H9 (cell line): ENCODE measurements around the gene ADTRP. TPM values are rescaled to one million over a fixed set of nuclear protein-coding genes. Genes with fewer than 3 reads are reported as not detected.

Experiments used
- DNase-seq: peaks from one replicate; pipeline ENCODE4 v3.0.0-alpha.2; 2017
- H2AFZ ChIP-seq: one replicate; pipeline ENCODE4 v1.6.1; 2013; ENCODE audit warnings: mild to moderate bottlenecking, low read length, control low read depth, moderate library complexity
- H2AK5ac ChIP-seq: 2 replicates; pipeline ENCODE4 v1.6.1; 2013; ENCODE audit warnings: low read length, control low read depth, mixed read lengths; ENCODE audit not compliant: insufficient read length
- H2BK120ac ChIP-seq: one replicate; pipeline ENCODE4 v1.6.1; 2013; ENCODE audit warnings: low read depth, mild to moderate bottlenecking, low read length, control low read depth, inconsistent platforms; ENCODE audit not compliant: poor library complexity, severe bottlenecking
- H2BK12ac ChIP-seq: 2 replicates; pipeline ENCODE4 v1.6.1; 2013; ENCODE audit warnings: low read length, control low read depth, mixed read lengths, low read depth; ENCODE audit not compliant: insufficient read length
- H2BK15ac ChIP-seq: 2 replicates; pipeline ENCODE4 v1.6.1; 2013; ENCODE audit warnings: low read depth, low read length, control low read depth
- H2BK20ac ChIP-seq: one replicate; pipeline ENCODE4 v1.6.1; 2013; ENCODE audit warnings: low read depth, mild to moderate bottlenecking, low read length, control low read depth, inconsistent platforms; ENCODE audit not compliant: poor library complexity, severe bottlenecking
- H2BK5ac ChIP-seq: 2 replicates; pipeline ENCODE4 v1.6.1; 2013; ENCODE audit warnings: low read length, control low read depth, mixed read lengths; ENCODE audit not compliant: insufficient read length
- H3K14ac ChIP-seq: 2 replicates; pipeline ENCODE4 v1.6.1; 2013; ENCODE audit warnings: low read length, control low read depth; ENCODE audit not compliant: insufficient read depth
- H3K18ac ChIP-seq: 2 replicates; pipeline ENCODE4 v1.6.1; 2013; ENCODE audit warnings: low read depth, mild to moderate bottlenecking, mixed read lengths, low read length, control low read depth; ENCODE audit not compliant: insufficient read length
- H3K23ac ChIP-seq: 2 replicates; pipeline ENCODE4 v1.6.1; 2013; ENCODE audit warnings: low read length, control low read depth, mixed read lengths, low read depth; ENCODE audit not compliant: insufficient read length
- H3K23me2 ChIP-seq: 2 replicates; pipeline ENCODE4 v1.6.1; 2013; ENCODE audit warnings: low read depth, mild to moderate bottlenecking, mixed read lengths, low read length, control low read depth; ENCODE audit not compliant: insufficient read length, poor library complexity, severe bottlenecking
- H3K27ac ChIP-seq: 2 replicates; pipeline ENCODE4 v1.5.1; 2013; ENCODE audit warnings: low read length, control low read depth, mixed read lengths, low read depth; ENCODE audit not compliant: insufficient read length
- H3K27me3 ChIP-seq: 2 replicates; pipeline ENCODE4 v1.6.1; 2013; ENCODE audit warnings: low read length, control low read depth, inconsistent platforms; ENCODE audit not compliant: insufficient read depth
- H3K4ac ChIP-seq: 2 replicates; pipeline ENCODE4 v1.6.1; 2013; ENCODE audit warnings: low read depth, mild to moderate bottlenecking, control low read depth, inconsistent platforms, low read length, moderate library complexity
- H3K4me1 ChIP-seq: 2 replicates; pipeline ENCODE4 v1.6.1; 2013; ENCODE audit warnings: low read length, control low read depth, inconsistent platforms; ENCODE audit not compliant: insufficient read depth
- H3K4me2 ChIP-seq: 2 replicates; pipeline ENCODE4 v1.6.1; 2013; ENCODE audit warnings: low read length, control low read depth, mixed read lengths; ENCODE audit not compliant: insufficient read length, insufficient read depth
- H3K56ac ChIP-seq: 2 replicates; pipeline ENCODE4 v1.6.1; 2013; ENCODE audit warnings: low read depth, mild to moderate bottlenecking, mixed read lengths, low read length, control low read depth; ENCODE audit not compliant: insufficient read length
- H3K79me1 ChIP-seq: 2 replicates; pipeline ENCODE4 v1.6.1; 2013; ENCODE audit warnings: low read depth, mild to moderate bottlenecking, moderate library complexity, low read length, control low read depth, inconsistent platforms; ENCODE audit not compliant: insufficient read depth, poor library complexity, severe bottlenecking
- H3K79me2 ChIP-seq: 2 replicates; pipeline ENCODE4 v1.6.1; 2013; ENCODE audit warnings: low read length, control low read depth, inconsistent platforms; ENCODE audit not compliant: insufficient read depth
- H3K9ac ChIP-seq: 2 replicates; pipeline ENCODE4 v1.6.1; 2013; ENCODE audit warnings: low read length, control low read depth, mixed read lengths; ENCODE audit not compliant: insufficient read length; ENCODE audit errors: extremely low read depth
- H3K9me3 ChIP-seq: one replicate; pipeline ENCODE4 v1.6.1; 2013; ENCODE audit warnings: low read depth, low read length, inconsistent platforms; ENCODE audit not compliant: control insufficient read depth
- H3T11ph ChIP-seq: one replicate; pipeline ENCODE4 v1.6.1; 2013; ENCODE audit warnings: mild to moderate bottlenecking, low read length, control low read depth, inconsistent platforms
- H4K20me1 ChIP-seq: one replicate; pipeline ENCODE4 v1.6.1; 2013; ENCODE audit not compliant: control insufficient read depth, insufficient read length, insufficient read depth
- H4K5ac ChIP-seq: 2 replicates; pipeline ENCODE4 v1.6.1; 2013; ENCODE audit warnings: low read depth, mild to moderate bottlenecking, mixed read lengths, low read length, control low read depth; ENCODE audit not compliant: insufficient read length
- H4K8ac ChIP-seq: replicated peaks from 2 replicates; pipeline ENCODE4 v1.6.1; 2013; ENCODE audit warnings: low read length, control low read depth, mixed read lengths, low read depth; ENCODE audit not compliant: insufficient read length
- H4K91ac ChIP-seq: 2 replicates; pipeline ENCODE4 v1.6.1; 2013; ENCODE audit warnings: low read depth, mild to moderate bottlenecking, moderate library complexity, mixed read lengths, low read length, control low read depth; ENCODE audit not compliant: insufficient read length
- H3K27ac Mint-ChIP-seq, 3 experiments: 2 replicates in 2 of 3; 3 replicates in 1 of 3; pipeline ENCODE4 v1.8.0; 2020 to 2021; ENCODE audit warnings: mixed read lengths in 3 of 3, mild to moderate bottlenecking in 1 of 3, moderate library complexity in 1 of 3
- H3K27me3 Mint-ChIP-seq: 2 replicates; pipeline ENCODE4 v1.8.0; 2021; ENCODE audit warnings: low read depth, mild to moderate bottlenecking, moderate library complexity, mixed read lengths
- H3K36me3 Mint-ChIP-seq, 3 experiments: 2 replicates in 2 of 3; 3 replicates in 1 of 3; pipeline ENCODE4 v1.8.0; 2020 to 2021; ENCODE audit warnings: low read depth in 3 of 3, mixed read lengths in 3 of 3; ENCODE audit not compliant: insufficient read depth in 1 of 3
- H3K4me1 Mint-ChIP-seq, 2 experiments: 2 replicates each; pipeline ENCODE4 v1.8.0; 2020; ENCODE audit warnings: mixed read lengths in 2 of 2
- H3K4me3 Mint-ChIP-seq, 2 experiments: 2 replicates in 1 of 2; 3 replicates in 1 of 2; pipeline ENCODE4 v1.8.0; 2020 to 2021; ENCODE audit warnings: mild to moderate bottlenecking in 2 of 2, mixed read lengths in 2 of 2, moderate library complexity in 1 of 2
- H3K9me3 Mint-ChIP-seq, 2 experiments: 2 replicates in 1 of 2; 3 replicates in 1 of 2; pipeline ENCODE4 v1.8.0; 2020; ENCODE audit warnings: mild to moderate bottlenecking in 2 of 2, mixed read lengths in 2 of 2, moderate library complexity in 1 of 2
- CTCF ChIP-seq: fragments of 200-600 bp; sonication (generic); conservative IDR thresholded peaks from 3 replicates; pipeline ENCODE4 v1.8.0; 2021; ENCODE audit warnings: antibody characterized with exemption, mild to moderate bottlenecking
- WGBS: extraction: QIAGEN DNeasy Blood & Tissue Kit; methylation state at CpG from one replicate; pipeline ENCODE4 v1.1.7; 2013; ENCODE audit warnings: missing lambda C conversion rate, low lambda C conversion rate, mixed read lengths; ENCODE audit not compliant: insufficient read length; ENCODE audit errors: extremely low coverage; 5-methylcytosine and 5-hydroxymethylcytosine counted together
- total RNA-seq: library from RNA; stranded (reverse); gene quantifications from 2 replicates; pipeline ENCODE4 v1.2.1, GENCODE V29; 2021

Gene ADTRP
- total RNA-seq, 1 experiment from 2014 or later = not detected

DNA sequence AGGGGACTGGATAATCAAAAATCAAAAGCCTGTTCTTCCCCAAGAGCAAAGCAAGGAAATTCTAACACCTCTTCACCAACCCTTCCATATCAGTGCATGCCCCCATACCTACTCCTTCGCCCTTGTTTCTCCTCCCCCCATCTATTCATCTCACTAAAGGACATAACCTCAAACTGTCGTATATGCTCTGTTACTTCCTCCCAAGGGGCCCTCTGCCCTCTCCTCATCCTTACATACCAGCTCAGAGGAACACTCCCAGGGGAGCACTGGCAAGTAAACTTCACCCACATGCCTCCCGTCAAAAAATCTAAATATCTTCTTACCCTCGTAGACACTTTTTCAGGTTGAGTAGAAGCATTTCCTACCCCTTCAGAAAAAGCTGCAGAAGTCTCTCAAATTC lies 9.4 kb upstream of the ADTRP start:
- Mint-ChIP-seq H3K4me1 (peaks cover 5 to 10% of the 10 kb centered on the region in 2 experiments), H3K4me3 (no peak overlapping the region), H3K27ac (no peak overlapping the region), H3K9me3 (peaks cover 2 to 7% of the 10 kb centered on the region in 2 experiments; a peak in 3 of 5 replicates), H3K27me3 (no peaks in the 10 kb centered on the region; the same call in 1 of the 2 replicates), H3K36me3 (peaks cover 0 to 5% (median 0%) of the 10 kb centered on the region in 3 experiments; a peak in 2 of 7 replicates)
- H2BK15ac ChIP-seq = no peak overlapping the region
- H4K5ac ChIP-seq = no peak overlapping the region
- no peak overlapping the region for H3K9ac ChIP-seq
- no peak overlapping the region for H3K27ac ChIP-seq
- H2BK20ac ChIP-seq = no peak overlapping the region
- H3K9me3 ChIP-seq = no peaks in the 10 kb centered on the region
- no peaks in the 10 kb centered on the region for H3K79me1 ChIP-seq
- no peak overlapping the region for H2AK5ac ChIP-seq
- H2AFZ ChIP-seq = no peak overlapping the region
- no peak overlapping the region for H3T11ph ChIP-seq
- no CpG with 5 or more reads among the region's 4 CpGs for WGBS
- no peak overlapping the region for H2BK12ac ChIP-seq
- H3K23me2 ChIP-seq = no peaks in the 10 kb centered on the region
- H3K23ac ChIP-seq = no peak overlapping the region
- H2BK5ac ChIP-seq = no peak overlapping the region
- DNase-seq = no peak
- H3K27me3 ChIP-seq = no peaks in the 10 kb centered on the region
- no peak overlapping the region for H3K4ac ChIP-seq
- H4K20me1 ChIP-seq = no peaks in the 10 kb centered on the region
- no peak overlapping the region for H4K91ac ChIP-seq
- no peak overlapping the region for H3K18ac ChIP-seq
- H3K14ac ChIP-seq = no peak overlapping the region
- H3K56ac ChIP-seq = no peak overlapping the region
- no peak for TF ChIP-seq CTCF
- H4K8ac ChIP-seq = no peak overlapping the region
- H2BK120ac ChIP-seq = no peak overlapping the region
- no peaks in the 10 kb centered on the region for H3K79me2 ChIP-seq
- peaks cover 12% of the 10 kb centered on the region; the same call in 1 of the 2 replicates for H3K4me1 ChIP-seq
- H3K4me2 ChIP-seq = no peak overlapping the region
